ENCODE data around the gene ZNF593.

ZNF593 gene

GRCh38 chr1:26169669-26170471, at the start of gene ZNF593:
Gene ZNF593, plus strand, starts transcription at chr1:26169908. Its CDS starts 76 bp downstream, at chr1:26169984.
- peak; percentile 81 to 89 (median 84) for DNase-seq (ENCODE audit: low read depth in 3 of 3)

- no peak for DNase-seq (ENCODE audit: low read depth in 3 of 3)
Measured at GRCh38 chr1:26121854-26122773, 47.6 kb upstream of the ZNF593 start.

- DNase-seq (ENCODE audit: low read depth in 3 of 3), result no peak
Measured at GRCh38 chr1:26122988-26123973, 46.4 kb upstream of the ZNF593 start.

GRCh38 chr1:26124418-26125331, 45.0 kb upstream of the ZNF593 start:
- no peak for DNase-seq (ENCODE audit: low read depth in 3 of 3)

GRCh38 chr1:26125382-26125781, 44.3 kb upstream of the ZNF593 start:
- no peak for DNase-seq (ENCODE audit: low read depth in 3 of 3)

- DNase-seq (ENCODE audit: low read depth in 3 of 3), result no peak
Measured at GRCh38 chr1:26125946-26126320, 43.8 kb upstream of the ZNF593 start.

- peak in 1 of 3 experiments; percentile 22 for DNase-seq (ENCODE audit: low read depth in 3 of 3)
Measured at GRCh38 chr1:26126321-26127084, 43.2 kb upstream of the ZNF593 start.

GRCh38 chr1:26127235-26128163, 42.2 kb upstream of the ZNF593 start:
- no peak for DNase-seq (ENCODE audit: low read depth in 3 of 3)

- no peak for DNase-seq (ENCODE audit: low read depth in 3 of 3)
Measured at GRCh38 chr1:26129778-26130177, 39.9 kb upstream of the ZNF593 start.

- no peak for DNase-seq (ENCODE audit: low read depth in 3 of 3)
Measured at GRCh38 chr1:26130695-26131094, 39.0 kb upstream of the ZNF593 start.

GRCh38 chr1:26132128-26132833, 37.4 kb upstream of the ZNF593 start:
- DNase-seq (ENCODE audit: low read depth in 3 of 3), result no peak

- no peak for DNase-seq (ENCODE audit: low read depth in 3 of 3)
Measured at GRCh38 chr1:26132834-26133167, 36.9 kb upstream of the ZNF593 start.

GRCh38 chr1:26134466-26134865, 35.2 kb upstream of the ZNF593 start:
- no peak for DNase-seq (ENCODE audit: low read depth in 3 of 3)

- no peak for DNase-seq (ENCODE audit: low read depth in 3 of 3)
Measured at GRCh38 chr1:26138974-26139558, 30.6 kb upstream of the ZNF593 start.

GRCh38 chr1:26142159-26142558, 27.5 kb upstream of the ZNF593 start:
- no peak for DNase-seq (ENCODE audit: low read depth in 3 of 3)

- DNase-seq (ENCODE audit: low read depth in 3 of 3), result peak; percentile 43 to 64 (median 55)
Measured at GRCh38 chr1:26145041-26145959, 24.4 kb upstream of the ZNF593 start.

- DNase-seq (ENCODE audit: low read depth in 3 of 3), result no peak
Measured at GRCh38 chr1:26145960-26146294, 23.8 kb upstream of the ZNF593 start.

All from stimulated activated CD4-positive, alpha-beta T cell treated with anti-CD3 and anti-CD28 coated beads, TNF-alpha, amount 100 ng/mL, for 24 hours (primary cell).